DND-41 (cell line): Measurements from ENCODE around the gene PLA2G4E.

Source experiments
- ATAC-seq: fragments of 200-7000 bp; cut with Tn5 transposase; 3 replicates; pipeline ENCODE4 v1.9.1; 2021; ENCODE audit warnings: low read depth; ENCODE audit not compliant: insufficient read depth
- DNase-seq: peaks from one replicate; pipeline ENCODE4 v3.0.0-alpha.2; 2020
- H2AFZ ChIP-seq: 2 replicates; pipeline ENCODE4 v1.6.0; 2012; ENCODE audit warnings: low read depth, low read length
- H3K27ac ChIP-seq: 2 replicates; pipeline ENCODE4 v1.5.1; 2012; ENCODE audit warnings: low read length, inconsistent platforms
- H3K27me3 ChIP-seq: fragments of 200-600 bp; sonication (generic); 2 replicates; pipeline ENCODE4 v1.6.0; 2012; ENCODE audit warnings: low read length, mild to moderate bottlenecking, inconsistent platforms; ENCODE audit not compliant: insufficient read depth, poor library complexity
- H3K36me3 ChIP-seq: 2 replicates; pipeline ENCODE4 v1.5.1; 2012; ENCODE audit warnings: low read length, inconsistent platforms; ENCODE audit not compliant: insufficient read depth
- H3K4me1 ChIP-seq: 2 replicates; pipeline ENCODE4 v1.5.1; 2012; ENCODE audit warnings: mild to moderate bottlenecking, low read length; ENCODE audit not compliant: insufficient read depth
- H3K4me2 ChIP-seq: 2 replicates; pipeline ENCODE4 v1.6.0; 2012; ENCODE audit warnings: mild to moderate bottlenecking, moderate library complexity, low read length, inconsistent platforms; ENCODE audit not compliant: insufficient read depth
- H3K4me3 ChIP-seq, 2 experiments: fragments of 200-600 bp in 1 of 2; shearing (Covaris generic) in 1 of 2; 2 replicates each; pipeline ENCODE4 v1.5.1; 2012 to 2016; ENCODE audit warnings: inconsistent platforms in 2 of 2, low read length in 2 of 2, mild to moderate bottlenecking in 2 of 2, low read depth in 1 of 2, moderate library complexity in 1 of 2
- H3K79me2 ChIP-seq: 2 replicates; pipeline ENCODE4 v1.6.0; 2012; ENCODE audit warnings: low read length, inconsistent platforms; ENCODE audit not compliant: insufficient read depth
- H3K9ac ChIP-seq: 2 replicates; pipeline ENCODE4 v1.6.0; 2012; ENCODE audit warnings: low read depth, mild to moderate bottlenecking, inconsistent platforms, low read length, moderate library complexity
- H3K9me3 ChIP-seq: 2 replicates; pipeline ENCODE4 v1.5.1; 2012; ENCODE audit warnings: low read length, moderate library complexity, mild to moderate bottlenecking, inconsistent platforms; ENCODE audit not compliant: insufficient read depth, severe bottlenecking
- H4K20me1 ChIP-seq: 2 replicates; pipeline ENCODE4 v1.6.0; 2012; ENCODE audit warnings: low read length; ENCODE audit not compliant: insufficient read depth
- EZH2 ChIP-seq: IDR thresholded peaks from 3 replicates; pipeline ENCODE4 v1.6.1; 2012; ENCODE audit warnings: borderline replicate concordance, low read depth, mild to moderate bottlenecking, moderate library complexity, low read length, inconsistent platforms; ENCODE audit not compliant: severe bottlenecking
- TF ChIP-seq, protein P1 (sequence below): IDR thresholded peaks from 2 replicates; pipeline ENCODE4 v1.5.1; 2012; ENCODE audit warnings: borderline replicate concordance, low read length, moderate library complexity, mild to moderate bottlenecking; ENCODE audit not compliant: poor library complexity, severe bottlenecking; ENCODE audit errors: extremely low read depth

PLA2G4E gene

GRCh38 chr15:42009474-42009873 is 11.4 kb downstream of the PLA2G4E start:
- Histone ChIP-seq H3K27ac (no peak overlapping the region), H4K20me1 (no peaks in the 10 kb centered on the region), H3K27me3 (peaks cover 7% of the 10 kb centered on the region), H3K4me1 (no peaks in the 10 kb centered on the region), H3K4me3 (no peak overlapping the region), H3K79me2 (no peaks in the 10 kb centered on the region), H3K9me3 (no peaks in the 10 kb centered on the region), H3K36me3 (no peaks in the 10 kb centered on the region), H3K4me2 (no peak overlapping the region), H3K9ac (no peak overlapping the region), H2AFZ (no peak overlapping the region)
- TF ChIP-seq, protein P1, sequence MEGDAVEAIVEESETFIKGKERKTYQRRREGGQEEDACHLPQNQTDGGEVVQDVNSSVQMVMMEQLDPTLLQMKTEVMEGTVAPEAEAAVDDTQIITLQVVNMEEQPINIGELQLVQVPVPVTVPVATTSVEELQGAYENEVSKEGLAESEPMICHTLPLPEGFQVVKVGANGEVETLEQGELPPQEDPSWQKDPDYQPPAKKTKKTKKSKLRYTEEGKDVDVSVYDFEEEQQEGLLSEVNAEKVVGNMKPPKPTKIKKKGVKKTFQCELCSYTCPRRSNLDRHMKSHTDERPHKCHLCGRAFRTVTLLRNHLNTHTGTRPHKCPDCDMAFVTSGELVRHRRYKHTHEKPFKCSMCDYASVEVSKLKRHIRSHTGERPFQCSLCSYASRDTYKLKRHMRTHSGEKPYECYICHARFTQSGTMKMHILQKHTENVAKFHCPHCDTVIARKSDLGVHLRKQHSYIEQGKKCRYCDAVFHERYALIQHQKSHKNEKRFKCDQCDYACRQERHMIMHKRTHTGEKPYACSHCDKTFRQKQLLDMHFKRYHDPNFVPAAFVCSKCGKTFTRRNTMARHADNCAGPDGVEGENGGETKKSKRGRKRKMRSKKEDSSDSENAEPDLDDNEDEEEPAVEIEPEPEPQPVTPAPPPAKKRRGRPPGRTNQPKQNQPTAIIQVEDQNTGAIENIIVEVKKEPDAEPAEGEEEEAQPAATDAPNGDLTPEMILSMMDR, result no peak
- TF ChIP-seq EZH2, result no peak
- DNase-seq (no peak), ATAC-seq (no peak)

- no peak overlapping the region for H3K4me2 ChIP-seq
- no peak overlapping the region for H3K27ac ChIP-seq
- ATAC-seq (no peak), DNase-seq (no peak)
- no peak overlapping the region for H2AFZ ChIP-seq
- H3K4me3 ChIP-seq, result no peak overlapping the region
- no peaks in the 10 kb centered on the region for H3K79me2 ChIP-seq
- no peaks in the 10 kb centered on the region for H3K4me1 ChIP-seq
- no peak for TF ChIP-seq EZH2
- TF ChIP-seq, protein P1, result no peak
- no peaks in the 10 kb centered on the region for H4K20me1 ChIP-seq
- no peak overlapping the region for H3K9ac ChIP-seq
- H3K27me3 ChIP-seq, result peaks cover 7% of the 10 kb centered on the region
- H3K36me3 ChIP-seq, result no peaks in the 10 kb centered on the region
- H3K9me3 ChIP-seq, result no peaks in the 10 kb centered on the region
Observed at GRCh38 chr15:42009022-42009421, 11.8 kb downstream of the PLA2G4E start.

GRCh38 chr15:42007386-42007785 is 13.5 kb downstream of the PLA2G4E start:
- no peak overlapping the region for H3K4me2 ChIP-seq
- H2AFZ ChIP-seq, result no peak overlapping the region
- no peaks in the 10 kb centered on the region for H3K36me3 ChIP-seq
- no peak for DNase-seq
- H4K20me1 ChIP-seq, result no peaks in the 10 kb centered on the region
- ATAC-seq, result no peak
- no peaks in the 10 kb centered on the region for H3K9me3 ChIP-seq
- no peak overlapping the region for H3K9ac ChIP-seq
- H3K4me1 ChIP-seq, result no peaks in the 10 kb centered on the region
- TF ChIP-seq EZH2, result no peak
- TF ChIP-seq, protein P1, result no peak
- no peaks in the 10 kb centered on the region for H3K79me2 ChIP-seq
- H3K4me3 ChIP-seq, result no peak overlapping the region
- H3K27me3 ChIP-seq, result peaks cover 9% of the 10 kb centered on the region
- no peak overlapping the region for H3K27ac ChIP-seq

DNA sequence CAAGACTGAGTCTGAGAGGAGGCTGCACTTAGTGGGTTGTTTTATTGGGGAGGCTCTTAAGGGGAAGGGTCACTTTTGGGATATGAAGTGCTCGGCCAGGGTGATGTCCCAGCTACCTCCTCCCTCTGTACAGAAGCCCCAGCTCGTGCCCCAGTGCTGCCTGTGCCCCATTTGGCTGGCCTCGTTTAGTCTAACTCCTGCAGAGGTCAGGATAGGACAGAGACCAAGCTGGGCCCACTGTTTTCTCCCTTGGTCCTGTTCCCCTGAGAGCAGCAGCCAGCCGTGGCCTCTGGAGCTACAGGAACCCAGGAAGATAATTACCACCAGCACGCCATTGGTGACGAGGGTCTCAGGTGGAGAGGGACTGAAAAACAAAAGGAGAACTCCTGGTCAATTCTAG is 18.5 kb downstream of the PLA2G4E start:
- Histone ChIP-seq H3K9ac (no peak overlapping the region), H3K27ac (no peak overlapping the region), H3K4me2 (no peak overlapping the region), H2AFZ (no peak overlapping the region), H3K4me3 (no peak overlapping the region), H3K9me3 (no peaks in the 10 kb centered on the region), H3K36me3 (no peaks in the 10 kb centered on the region), H3K79me2 (no peaks in the 10 kb centered on the region), H3K27me3 (peaks cover 2% of the 10 kb centered on the region), H3K4me1 (no peaks in the 10 kb centered on the region), H4K20me1 (no peaks in the 10 kb centered on the region)
- TF ChIP-seq, protein P1, result no peak
- TF ChIP-seq EZH2, result no peak
- DNase-seq (no peak), ATAC-seq (no peak)
